GM12878 (cell line): ENCODE data around the gene STX1B. TPM values are rescaled to one million over a fixed set of nuclear protein-coding genes. Genes with fewer than 3 reads are reported as not detected.

Source experiments
- ATAC-seq: fragments of 200-7000 bp; cut with Tn5 transposase; 3 replicates; pipeline ENCODE4 v1.9.1; 2020; ENCODE audit warnings: mild to moderate bottlenecking, moderate library complexity
- BruUV-seq: library from RNA; stranded (reverse); fragments of 400-500 nt; replicated peaks from 2 replicates; lab custom pipeline; 2021; lab: Mats Ljungman, UMichigan
- CTCF ChIA-PET: fragments of 300-600 bp; sonication (Branson Sonifier 250); formaldehyde crosslinking; extraction: SDS; loops from one replicate; lab custom pipeline; 2021; ENCODE audit warnings: inconsistent platforms; lab: Yijun Ruan, JAX
- POLR2A ChIA-PET: fragments of 350-600 bp; formaldehyde crosslinking; extraction: SDS; loops from one replicate; lab custom pipeline; 2021; ENCODE audit warnings: inconsistent platforms; lab: Charles Lee
- RAD21 ChIA-PET: fragments of 300-600 bp; sonication (Branson Sonifier 250); formaldehyde crosslinking; loops from one replicate; lab custom pipeline; 2023; ENCODE audit warnings: antibody characterized with exemption; ENCODE audit not compliant: unreplicated experiment; lab: Charles Lee
- SMC1A ChIA-PET: fragments of 300-600 bp; sonication (Branson Sonifier 250); formaldehyde crosslinking; loops from one replicate; lab custom pipeline; 2023; ENCODE audit not compliant: unreplicated experiment, uncharacterized antibody; lab: Charles Lee
- DNase-seq: peaks from one replicate; pipeline ENCODE4 v3.0.0-alpha.2; 2011; ENCODE audit warnings: low read depth, low spot score
- FAIRE-seq: peaks from 3 replicates; lab custom pipeline; 2011; peaks lifted over from hg19 to GRCh38; lab: Jason Lieb, UNC
- H2AFZ ChIP-seq: 2 replicates; pipeline ENCODE4 v1.6.0; 2011; ENCODE audit warnings: low read depth, low read length, control low read depth; ENCODE audit not compliant: control insufficient read depth
- H3K27ac ChIP-seq: 2 replicates; pipeline ENCODE4 v1.5.1; 2011; ENCODE audit warnings: control low read depth; ENCODE audit not compliant: control insufficient read depth, insufficient read depth
- H3K27me3 ChIP-seq, 2 experiments: replicated peaks in 1 of 2; 2 replicates each; pipeline versions ENCODE4 v1.6.0 to v1.6.1; 2011; ENCODE audit warnings: low read length in 1 of 2; ENCODE audit not compliant: control insufficient read depth in 2 of 2, insufficient read depth in 2 of 2
- H3K36me3 ChIP-seq, 2 experiments: 2 replicates each; pipeline ENCODE4 v1.5.1; 2011; ENCODE audit warnings: low read length in 1 of 2; ENCODE audit not compliant: control insufficient read depth in 2 of 2, insufficient read depth in 2 of 2
- H3K4me1 ChIP-seq: 2 replicates; pipeline ENCODE4 v1.6.1; 2011; ENCODE audit warnings: mild to moderate bottlenecking, low read length, moderate library complexity, mixed read lengths; ENCODE audit not compliant: control insufficient read depth, insufficient read depth
- H3K4me2 ChIP-seq: 2 replicates; pipeline ENCODE4 v1.6.0; 2011; ENCODE audit warnings: control low read depth; ENCODE audit not compliant: control insufficient read depth, insufficient read depth
- H3K4me3 ChIP-seq: fragments of 200-600 bp; sonication (generic); 2 replicates; pipeline ENCODE4 v1.5.1; 2016
- H3K79me2 ChIP-seq: 2 replicates; pipeline ENCODE4 v1.6.0; 2011; ENCODE audit warnings: low read length; ENCODE audit not compliant: control insufficient read depth, insufficient read depth
- H3K9ac ChIP-seq: 2 replicates; pipeline ENCODE4 v1.8.0; 2011; ENCODE audit warnings: low read length, control low read depth, mixed read lengths; ENCODE audit not compliant: control insufficient read depth, insufficient read depth
- H3K9me3 ChIP-seq: replicated peaks from 3 replicates; pipeline ENCODE4 v1.5.1; 2011; ENCODE audit warnings: mild to moderate bottlenecking, low read length; ENCODE audit not compliant: control insufficient read depth, insufficient read depth
- H4K20me1 ChIP-seq: 2 replicates; pipeline ENCODE4 v1.6.0; 2011; ENCODE audit not compliant: control insufficient read depth, insufficient read depth
- CBX5 ChIP-seq: sonication (generic); IDR thresholded peaks from 2 replicates; pipeline ENCODE4 v1.6.1; 2016; ENCODE audit warnings: low read depth, moderate library complexity, mild to moderate bottlenecking, inconsistent platforms
- CTCF ChIP-seq, 3 experiments: IDR thresholded peaks in 2 of 3; conservative IDR thresholded peaks in 1 of 3; 2 replicates each; pipeline ENCODE4 v1.5.1; 2011; ENCODE audit warnings: low read depth in 3 of 3, low read length in 3 of 3, mild to moderate bottlenecking in 3 of 3, control low read depth in 2 of 3, moderate library complexity in 2 of 3, inconsistent platforms in 1 of 3, mixed read lengths in 1 of 3; ENCODE audit not compliant: control insufficient read depth in 2 of 3, insufficient read depth in 1 of 3; ENCODE audit errors: extremely low read depth in 1 of 3
- FOS ChIP-seq: IDR thresholded peaks from 3 replicates; pipeline ENCODE4 v1.6.1; 2011; ENCODE audit warnings: borderline replicate concordance; ENCODE audit not compliant: insufficient read length; ENCODE audit errors: extremely low read depth
- JUNB ChIP-seq: IDR thresholded peaks from 2 replicates; pipeline ENCODE4 v1.6.1; 2016; ENCODE audit warnings: antibody characterized with exemption, mild to moderate bottlenecking
- MLLT1 ChIP-seq: fragments of 450-650 bp; IDR thresholded peaks from 2 replicates; pipeline ENCODE4 v1.6.1; 2016; ENCODE audit warnings: mild to moderate bottlenecking
- NFIC ChIP-seq: IDR thresholded peaks from 2 replicates; pipeline ENCODE4 v1.6.1; 2012; ENCODE audit warnings: low read depth, mild to moderate bottlenecking, inconsistent platforms, low read length, moderate library complexity
- NFYB ChIP-seq: IDR thresholded peaks from 2 replicates; pipeline ENCODE4 v1.6.1; 2011; ENCODE audit warnings: low read depth, mild to moderate bottlenecking, low read length, improper control_type of control experiment, moderate library complexity; ENCODE audit not compliant: insufficient read depth
- ZNF207 ChIP-seq: fragments of 450-650 bp; IDR thresholded peaks from 2 replicates; pipeline ENCODE4 v1.6.1; 2014; ENCODE audit warnings: antibody characterized with exemption, mild to moderate bottlenecking, borderline replicate concordance
- WGBS: methylation state at CpG from one replicate; pipeline ENCODE4 v1.1.6; 2016; ENCODE audit warnings: low lambda C conversion rate; ENCODE audit not compliant: insufficient replicate concordance, insufficient coverage; ENCODE audit errors: missing lambda C conversion rate; 5-methylcytosine and 5-hydroxymethylcytosine counted together
- in situ Hi-C: fragments of 300-500 bp; cut with MboI; formaldehyde crosslinking; loops from 9 replicates; pipeline ENCODE4 v1.14.3; 2018; ENCODE audit warnings: mixed read lengths
- intact Hi-C: fragments of 100-400 bp; cut with micrococcal nuclease; formaldehyde crosslinking; loops from one replicate; pipeline ENCODE4 v1.14.2; 2022; ENCODE audit not compliant: unreplicated experiment
- polyA plus RNA-seq, 11 experiments: library from polyadenylated mRNA; depleted of rRNA in 4 of 11; unstranded in 6 of 11; stranded (reverse) in 5 of 11; fragments of >200 nt; fragmentation: Nextera tagmentation in 4 of 11; fragmentation: Illumina TruSeq in 1 of 11; extraction: Ambion mirVana in 4 of 11; extraction: Trizol in 1 of 11; gene quantifications; 1 replicate in 1 of 11; 2 replicates in 10 of 11; pipeline versions ENCODE4 v1.2.1 to v1.2.3, GENCODE V29; 2011 to 2016; ENCODE audit warnings: inconsistent platforms in 2 of 11, missing spikeins in 2 of 11, low read depth in 1 of 11
- total RNA-seq, 4 experiments: library from RNA; depleted of rRNA in 3 of 4; stranded (reverse); fragments of >200 nt in 3 of 4; fragmentation: Illumina TruSeq in 1 of 4; extraction: Trizol in 1 of 4; gene quantifications; 2 replicates each; pipeline versions ENCODE4 v1.2.1 to v1.2.3, GENCODE V29; 2013 to 2021

The STX1B gene
- total and polyA plus RNA-seq, 10 of the 15 experiments (the other 5 are each of a cell fraction or from before 2014, with no cell fraction given), result 0.22 to 2.5 (median 1.1) TPM

- FAIRE-seq (no peak), ATAC-seq (no peak), DNase-seq (no peak)
- TF ChIP-seq ZNF207 (no peak), CBX5 (no peak), FOS (no peak), CTCF (IDR thresholded peaks at IDR 0.05 in 2 of 3, conservative IDR thresholded peaks at IDR 0.05 in 1 of 3; ENCODE audit: control insufficient read depth in 2 of 3, extremely low read depth in 1 of 3, insufficient read depth in 1 of 3, low read depth in 3 of 3, low read length in 3 of 3) (no peak), NFYB (no peak), JUNB (no peak), MLLT1 (no peak), NFIC (no peak)
- intact Hi-C loops, result no loop called here
- no peak overlapping the region for H3K27ac ChIP-seq
- ChIA-PET RAD21 (interaction anchor here (2.6 kb wide), 1 partner anchor 43 kb away, joined by 12 read pairs; the partner anchor contains the start of genes ZNF646 and ZNF668), POLR2A (no interaction called here), CTCF (interaction anchor here (1.0 to 1.2 kb wide), 2 partner anchors 9 to 33 kb away, joined by 3 read pairs; no protein-coding TSS in a partner anchor), SMC1A (interaction anchor here (0.6 to 1.3 kb wide), 2 partner anchors 32 to 302 kb away, joined by 3 read pairs; no protein-coding TSS in a partner anchor)
- H3K9me3 ChIP-seq, result no peaks in the 10 kb centered on the region
- no peak overlapping the region for H2AFZ ChIP-seq
- H3K79me2 ChIP-seq, result peaks cover 7% of the 10 kb centered on the region
- no peak overlapping the region for H3K4me3 ChIP-seq
- peaks cover 0 to under 1% of the 10 kb centered on the region in 2 experiments; a peak in 1 of 4 replicates for H3K36me3 ChIP-seq
- no peaks in the 10 kb centered on the region; the same call in 1 of the 2 replicates for H3K4me1 ChIP-seq
- in situ Hi-C loops, result no loop called here
- no peak overlapping the region for H3K4me2 ChIP-seq
- BruUV-seq, result no TSS peak
- H3K27me3 ChIP-seq, result no peaks in the 10 kb centered on the region
- 87% methylated on average over 4 of the region's 4 CpGs for WGBS
- no peaks in the 10 kb centered on the region for H4K20me1 ChIP-seq
- no peak overlapping the region for H3K9ac ChIP-seq
Observed at GRCh38 chr16:31031276-31031675, 20.8 kb upstream of the STX1B start.
